NCI-H1417 treated with DMSO at 0.1 percent for 48 hours (cell line): ENCODE data around the gene LENEP.

ENCODE experiments used
- DNase-seq: peaks from one replicate; lab custom pipeline; 2025; lab: John Stamatoyannopoulos, UW

LENEP gene

DNA sequence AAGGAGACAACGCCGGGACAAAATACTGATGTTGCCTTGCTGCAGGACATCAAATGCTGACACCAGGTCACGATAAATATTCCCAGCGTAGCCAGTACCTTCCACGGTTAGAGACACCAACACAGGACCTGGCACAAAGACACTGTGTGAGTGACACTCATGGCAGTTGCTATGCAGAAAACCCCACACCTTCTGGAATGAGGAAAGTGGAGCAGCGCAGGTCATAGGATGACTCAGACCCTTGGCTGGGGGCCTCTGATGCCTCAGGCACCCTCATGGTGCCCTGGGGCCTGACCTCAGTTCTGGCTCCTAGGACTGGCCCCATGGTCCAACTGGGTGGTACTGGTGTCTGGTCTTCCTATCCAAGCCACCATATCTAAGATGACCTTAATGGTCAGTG lies 33.2 kb downstream of the LENEP start:
- DNase-seq = no peak

DNA sequence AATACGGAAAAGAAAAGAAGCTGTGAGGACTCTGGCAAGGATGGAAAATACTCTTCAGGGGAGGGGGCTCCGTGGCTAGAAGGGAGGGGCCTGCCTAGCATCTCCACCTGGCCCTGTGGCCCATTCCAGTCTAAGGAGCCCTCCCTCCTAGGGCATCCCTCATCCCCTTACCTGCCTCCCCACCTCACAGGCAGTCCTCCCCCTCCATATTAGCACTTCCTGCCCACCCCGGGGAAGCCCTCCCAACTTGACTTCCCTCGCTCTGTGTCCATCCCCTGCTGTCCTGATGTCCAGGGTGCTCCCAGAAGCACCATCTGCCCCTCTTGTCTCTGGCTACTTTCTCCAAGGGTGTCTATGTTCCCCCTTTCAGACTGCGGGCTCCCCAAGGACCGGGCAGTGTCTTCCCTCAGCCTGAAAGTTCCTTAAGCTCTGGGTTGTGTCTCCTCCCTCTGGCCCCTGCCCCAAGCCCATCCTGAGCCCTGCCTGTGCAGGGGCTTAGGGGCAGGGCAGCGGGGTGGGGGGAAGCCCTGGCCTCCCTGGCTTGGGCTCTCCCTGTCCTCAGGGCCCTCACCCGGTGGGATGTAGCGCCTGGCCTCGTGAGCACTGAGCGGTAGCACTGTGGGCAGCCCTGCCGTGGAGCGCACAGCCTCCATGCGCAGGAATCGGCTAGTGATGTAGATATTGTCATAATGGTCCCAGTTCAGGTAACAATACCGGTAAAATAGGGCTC lies 36.3 kb downstream of the LENEP start:
- no peak for DNase-seq

DNA sequence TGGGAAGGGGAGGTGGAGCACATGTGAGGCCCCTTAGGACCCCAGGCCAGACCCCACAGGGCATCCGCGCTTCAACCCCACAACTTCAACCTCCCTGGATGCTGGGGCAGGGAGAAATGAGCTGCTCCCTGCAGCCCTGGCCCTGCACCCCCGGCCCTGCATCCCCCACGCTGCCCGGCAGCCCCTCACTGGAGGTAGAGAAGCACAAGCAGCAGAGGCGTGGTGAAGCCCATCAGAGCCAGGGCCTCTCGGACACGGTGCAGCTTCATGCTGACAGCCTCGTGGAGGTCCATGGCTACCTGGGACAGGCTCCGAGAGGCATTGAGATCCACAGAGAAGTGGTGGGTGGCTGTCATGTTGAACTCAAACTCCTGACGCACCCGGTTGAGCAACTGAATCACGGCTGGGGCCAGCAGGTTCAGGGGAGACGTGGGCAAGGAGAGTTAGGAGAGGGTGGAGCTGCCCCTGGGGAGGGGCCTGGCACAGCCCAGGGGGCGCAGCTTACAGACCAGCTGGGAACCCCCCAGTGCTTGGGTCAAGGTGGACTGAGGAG lies 36.9 kb downstream of the LENEP start:
- DNase-seq = no peak

DNA sequence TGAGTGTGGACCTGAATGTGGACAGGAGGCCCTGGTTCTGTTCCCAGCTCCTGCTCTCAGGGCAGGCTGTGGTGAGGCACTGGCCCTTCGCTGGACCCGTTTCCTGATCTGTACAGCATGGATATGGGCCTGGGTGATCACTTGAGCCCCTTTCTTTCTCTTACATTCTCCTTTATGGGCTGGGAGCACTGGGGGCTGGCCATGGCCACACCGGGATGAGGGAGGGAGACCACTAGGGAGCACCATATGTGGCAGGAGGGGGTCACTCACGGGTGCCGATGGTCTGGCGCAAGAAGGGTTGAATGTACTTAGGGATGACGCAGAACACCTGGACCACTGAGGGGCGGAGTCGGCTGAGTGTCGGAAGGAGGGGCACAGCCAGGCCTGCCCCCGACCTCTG lies 37.5 kb downstream of the LENEP start:
- no peak for DNase-seq

DNA sequence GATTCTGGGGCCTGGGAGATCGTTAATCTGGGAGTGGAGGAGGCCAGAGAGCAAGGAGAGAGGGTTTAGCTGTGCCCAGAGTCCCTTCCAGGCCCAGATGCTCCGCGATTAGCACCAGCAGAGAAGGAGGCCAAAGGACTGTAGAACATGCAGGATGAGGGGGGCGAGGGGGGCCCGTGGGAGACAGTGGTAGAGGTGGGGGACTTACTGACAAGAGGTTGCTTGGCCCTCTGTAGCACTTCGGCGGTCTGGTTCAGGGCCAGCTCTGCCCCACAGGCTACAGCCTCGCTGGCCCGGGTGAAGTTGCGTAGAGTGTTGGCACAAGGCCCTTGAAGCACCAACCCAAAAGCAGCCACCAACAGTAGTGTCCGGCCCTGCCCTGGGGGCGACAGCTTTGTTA lies 39.5 kb downstream of the LENEP start:
- no peak for DNase-seq

DNA sequence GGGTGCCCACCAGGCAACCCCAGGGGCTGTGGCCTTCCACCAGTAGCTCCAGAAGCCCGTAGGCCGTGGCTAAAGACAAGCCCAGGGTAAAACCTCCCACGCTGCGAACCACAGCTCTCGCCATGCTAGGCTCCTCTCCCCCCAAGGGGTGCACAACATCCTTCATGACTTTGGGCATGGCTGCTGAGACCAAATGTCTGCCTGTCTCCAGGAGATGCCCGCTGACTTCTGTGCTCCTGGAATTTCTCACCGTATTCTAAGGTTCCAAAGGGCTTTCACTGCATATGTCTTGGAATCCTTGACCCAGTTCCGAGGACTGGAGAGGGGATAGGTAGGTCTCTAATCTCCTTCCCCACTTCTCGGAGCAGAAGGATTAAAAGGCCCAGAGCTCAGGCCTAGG lies 40.1 kb downstream of the LENEP start, which contains the start of the genes DCST1 and DCST2:
Gene DCST1 (plus strand): TSS at position 301 of the 400 bp plus-strand sequence. CDS start 213 bp downstream, outside the sequence.
Gene DCST2 (minus strand): TSS at position 258 of the 400 bp plus-strand sequence. CDS start 80 bp downstream, at position 178.
- no peak for DNase-seq

DNA sequence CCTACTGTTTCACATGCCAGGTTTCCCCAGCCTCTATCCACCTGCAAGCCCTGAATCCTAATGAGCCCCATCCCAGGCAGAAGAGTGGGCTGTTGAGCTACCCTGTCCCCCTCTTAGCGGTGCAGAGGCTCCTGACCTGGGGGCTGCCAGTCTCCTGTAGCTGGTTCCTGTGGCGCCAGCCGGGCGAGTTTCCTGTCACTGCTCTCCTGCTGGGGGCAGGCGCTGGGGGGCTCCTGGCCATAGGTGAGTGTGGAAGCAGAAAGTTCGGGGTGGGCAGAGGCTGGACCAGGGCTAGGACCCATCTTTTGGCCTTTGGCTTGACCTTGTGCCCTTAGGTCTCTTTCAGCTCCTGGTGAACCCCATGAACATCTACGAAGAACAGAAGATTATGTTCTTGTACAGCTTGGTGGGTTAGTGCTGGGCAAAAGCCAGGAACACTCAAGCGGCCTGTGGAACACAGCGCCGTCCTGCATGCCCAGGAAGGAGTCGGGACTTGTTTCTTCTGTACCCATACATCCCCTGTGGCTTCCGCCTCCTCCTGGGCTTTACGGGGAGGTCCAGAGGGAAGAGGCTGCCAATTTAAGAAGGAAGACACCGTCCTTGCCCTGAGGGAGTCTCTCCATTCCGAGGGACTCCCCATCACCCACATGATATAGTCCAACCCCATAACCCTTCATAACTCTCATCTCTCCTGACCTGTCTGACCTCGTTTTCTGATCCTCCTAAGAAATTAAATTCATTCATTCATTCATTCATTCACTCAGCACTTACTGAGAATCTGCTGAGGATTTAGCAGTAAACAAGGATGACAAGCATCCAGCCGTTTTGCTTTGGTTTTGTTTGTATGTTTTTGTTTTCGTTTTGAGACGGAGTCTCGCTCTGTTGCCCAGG lies 41.2 kb downstream of the LENEP start:
- DNase-seq = no peak

DNA sequence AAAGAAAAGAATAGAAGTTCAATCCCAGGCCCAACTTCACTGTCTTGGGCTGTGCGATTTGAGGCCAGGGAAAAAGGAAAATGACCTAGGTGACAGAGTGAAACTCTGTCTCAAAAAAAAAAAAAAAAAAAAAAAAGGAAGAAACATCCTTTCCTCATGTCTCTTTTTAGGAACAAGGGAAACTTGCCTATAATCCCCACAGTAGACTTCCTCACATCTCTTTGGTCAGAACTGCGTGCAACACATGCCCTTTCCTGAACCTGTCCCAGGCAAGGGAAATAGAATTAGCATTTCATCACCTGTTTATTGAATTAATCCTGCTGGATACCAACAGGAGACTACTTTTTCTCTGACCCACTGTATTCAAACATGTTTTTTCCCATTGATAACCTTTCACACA lies 42.5 kb downstream of the LENEP start:
- no peak for DNase-seq

DNA sequence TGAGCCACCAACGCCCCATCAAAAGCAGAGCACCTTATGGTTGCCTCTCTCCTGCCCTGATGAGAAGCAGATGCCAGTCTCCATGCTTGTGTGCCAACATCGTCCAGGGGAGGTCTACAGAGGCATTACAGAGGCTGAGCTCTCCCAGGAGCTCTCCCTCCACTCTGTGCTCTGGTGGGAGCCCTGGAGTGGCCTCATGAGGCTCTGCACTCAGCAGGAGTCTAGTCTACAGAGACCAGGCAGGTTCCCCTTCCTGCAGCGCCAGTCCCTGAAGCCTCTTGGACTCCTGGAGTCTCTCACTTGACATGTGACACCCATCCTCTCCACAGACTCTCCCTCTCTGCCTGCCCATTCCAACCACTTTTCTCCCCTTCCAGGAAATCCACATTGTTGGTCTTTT lies 43.7 kb downstream of the LENEP start:
- no peak for DNase-seq

DNA sequence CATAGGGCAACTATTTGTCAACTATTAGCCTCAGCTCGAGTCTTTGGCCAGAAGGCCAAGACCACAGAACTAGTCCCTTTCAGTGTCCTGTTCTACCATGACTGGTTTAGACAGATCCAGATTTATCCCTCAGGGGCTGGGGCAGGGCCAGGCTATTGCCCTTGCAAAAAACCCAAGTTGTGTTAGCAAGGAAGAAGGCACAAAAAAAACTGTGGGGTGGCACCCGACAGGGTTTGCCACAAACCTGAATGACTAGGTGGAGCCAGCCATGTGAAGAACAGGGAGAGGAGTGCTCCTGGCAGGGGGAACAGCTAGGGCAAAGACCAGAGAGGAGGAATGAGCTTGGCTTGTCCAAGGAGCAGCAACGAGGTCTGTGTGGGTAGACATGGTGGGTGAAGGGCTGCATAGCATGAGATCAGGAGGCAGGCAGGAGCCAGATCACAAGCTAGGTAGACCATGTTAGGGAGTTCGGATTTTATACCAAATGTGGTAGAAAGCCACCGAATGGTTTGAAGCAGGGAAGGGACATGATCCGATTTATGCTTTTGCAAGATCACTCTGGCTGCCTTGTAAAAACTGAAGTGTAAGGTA lies 44.6 kb downstream of the LENEP start:
- DNase-seq = no peak

DNA sequence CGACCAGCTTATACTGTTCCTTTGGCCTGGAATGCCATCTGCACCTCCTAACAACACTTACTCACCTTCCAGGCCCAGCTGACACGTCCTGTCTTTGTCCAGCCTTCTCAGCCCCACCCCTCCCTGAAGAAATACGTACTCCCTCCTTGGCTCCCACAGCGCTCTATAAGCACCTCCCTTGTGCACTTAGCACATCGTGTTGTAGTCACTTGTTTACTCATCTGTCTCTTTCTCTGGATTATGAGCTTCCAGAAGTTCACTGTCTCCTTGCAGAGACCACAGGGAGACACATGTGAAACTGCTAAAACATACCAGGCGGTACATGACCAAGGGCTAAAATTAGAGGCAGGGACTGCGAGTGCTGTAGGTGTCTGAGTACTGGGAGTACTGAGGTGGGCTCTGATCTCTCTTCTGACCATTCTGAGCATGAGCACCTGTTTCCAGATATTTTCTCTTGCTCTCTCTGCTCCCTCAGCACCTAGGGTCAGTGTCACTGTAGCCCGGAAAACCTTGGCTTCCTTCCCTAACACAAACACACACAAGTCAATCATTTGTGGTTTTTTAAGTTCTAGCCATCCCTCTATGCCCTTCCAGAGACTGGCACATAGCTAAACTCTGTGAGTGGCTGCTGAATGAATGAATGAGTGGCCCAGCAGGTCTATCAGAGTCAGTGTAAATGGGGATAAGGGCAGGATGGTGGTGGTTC lies 45.4 kb downstream of the LENEP start:
- DNase-seq = no peak

DNA sequence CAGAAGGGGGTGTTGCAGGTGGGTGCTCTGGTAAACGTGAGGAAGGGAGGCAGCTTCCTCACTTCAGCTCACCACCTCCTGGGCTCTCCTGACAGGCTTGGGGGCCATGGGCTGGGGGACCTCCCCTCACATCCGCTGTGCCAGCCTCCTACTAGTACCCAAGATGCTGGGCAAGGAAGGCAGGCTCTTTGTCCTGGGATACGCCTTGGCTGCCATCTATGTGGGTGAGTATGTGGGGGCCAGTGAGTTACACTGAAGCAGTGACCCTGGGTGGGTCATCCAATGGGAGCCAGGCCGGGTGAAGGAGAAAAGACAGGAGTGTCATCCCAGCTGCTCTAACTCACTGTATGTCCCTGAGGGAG lies 45.9 kb downstream of the LENEP start:
- DNase-seq = no peak

DNA sequence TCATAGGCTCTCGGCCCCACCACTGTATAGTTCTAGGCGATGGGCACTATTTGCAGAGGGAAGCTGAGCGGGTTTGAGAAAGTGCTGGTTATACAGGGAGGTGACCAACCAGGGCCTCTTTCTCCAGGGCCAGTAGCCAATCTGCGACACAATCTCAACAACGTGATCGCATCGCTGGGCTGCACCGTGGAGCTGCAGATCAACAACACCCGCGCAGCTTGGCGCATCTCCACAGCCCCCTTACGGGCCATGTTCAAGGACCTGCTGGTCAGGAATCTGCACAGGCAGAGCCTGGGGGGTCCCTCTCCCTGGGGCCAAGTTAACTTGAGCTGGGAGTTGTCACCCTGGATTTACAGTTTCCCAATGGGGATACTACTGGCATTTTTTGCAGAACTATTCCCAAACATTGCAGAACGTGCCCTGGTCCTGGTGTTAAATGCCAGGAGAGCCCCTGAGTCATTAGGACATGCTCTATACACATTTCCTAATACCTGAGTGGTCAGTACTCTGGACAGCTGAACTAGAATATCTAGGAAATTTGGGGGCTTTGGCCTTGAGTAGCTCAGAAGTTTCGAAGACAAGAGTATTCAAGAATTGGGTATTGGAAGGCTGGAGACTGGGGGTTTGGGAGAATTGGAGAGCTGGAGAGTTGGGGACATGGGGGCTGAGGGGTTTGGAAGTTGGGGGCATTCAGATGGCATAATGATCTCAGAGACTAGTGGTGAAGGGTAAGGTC lies 47.1 kb downstream of the LENEP start:
- no peak for DNase-seq

DNA sequence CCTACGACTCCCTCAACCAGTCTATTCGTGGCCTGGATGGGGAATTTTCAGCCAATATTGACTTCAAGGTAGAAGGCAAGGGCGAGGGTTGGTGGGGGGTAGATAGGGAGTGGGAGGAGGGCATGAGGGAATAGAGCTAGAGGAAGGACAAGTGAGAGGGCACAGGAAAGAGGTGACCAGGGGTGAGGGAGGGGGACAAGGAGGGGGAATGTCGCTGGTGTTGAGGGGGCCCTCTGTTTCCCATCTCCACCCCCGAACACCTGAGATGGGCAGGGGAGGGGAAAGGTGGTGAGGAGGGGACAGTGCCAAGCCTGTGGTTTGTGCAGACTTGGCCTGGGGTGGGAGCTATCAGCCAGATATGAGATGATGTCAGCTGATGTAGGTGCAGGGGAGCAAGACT lies 49.4 kb downstream of the LENEP start:
- DNase-seq = no peak

DNA sequence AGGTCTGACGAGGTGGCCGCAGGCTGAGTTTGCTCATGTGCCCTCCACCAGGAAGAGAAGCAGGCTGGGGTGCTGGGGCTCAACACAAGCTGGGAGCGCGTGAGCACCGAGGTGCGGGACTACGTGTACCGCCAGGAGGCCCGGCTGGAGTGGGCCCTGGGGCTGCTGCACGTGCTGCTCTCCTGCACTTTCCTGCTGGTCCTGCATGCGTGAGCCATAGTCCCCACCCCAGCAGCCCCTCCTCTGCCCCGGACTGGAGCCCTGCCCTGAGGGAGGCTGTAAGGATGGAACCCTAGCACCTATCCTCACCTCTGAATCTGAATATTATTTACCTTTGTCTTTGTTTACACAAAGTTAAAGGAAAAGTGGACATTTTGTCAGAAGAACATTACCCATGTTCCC lies 49.9 kb downstream of the LENEP start:
- no peak for DNase-seq

DNA sequence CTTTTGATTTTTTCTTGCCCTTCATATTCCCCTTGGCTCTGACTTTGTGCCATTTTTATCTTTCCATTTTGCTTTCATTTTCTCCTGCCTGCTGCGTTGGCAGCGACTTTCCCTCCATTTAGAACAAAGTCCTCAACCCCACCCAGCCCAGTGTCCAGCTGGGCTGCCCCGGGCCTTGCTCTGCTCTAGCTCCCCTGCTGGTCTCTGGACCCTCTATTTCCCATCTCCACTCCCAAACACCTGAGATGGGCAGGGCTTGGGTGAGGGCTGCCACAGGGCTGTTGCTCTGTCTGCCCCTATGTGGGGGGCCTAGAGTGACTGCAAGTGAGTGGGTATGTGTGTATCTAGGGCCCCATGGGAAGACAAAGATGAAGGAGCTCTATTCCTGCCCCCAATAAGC lies 50.4 kb downstream of the LENEP start:
- DNase-seq = no peak
